Measurements from ENCODE around the gene SPRY1. TPM values are rescaled to one million over a fixed set of nuclear protein-coding genes. Genes with fewer than 3 reads are reported as not detected.

The SPRY1 gene
- polyA plus RNA-seq, 4 donors = 90.1 to 94.8 (median 91.4) TPM

GRCh38 chr4:123406872-123407271, 10.3 kb downstream of the SPRY1 start:
- no peak for DNase-seq (ENCODE audit: low read depth in 4 of 4, low spot score in 3 of 4)

GRCh38 chr4:123408471-123409084, 12.0 kb downstream of the SPRY1 start:
- DNase-seq (ENCODE audit: low read depth in 4 of 4, low spot score in 3 of 4) = no peak

GRCh38 chr4:123409334-123409733, 12.7 kb downstream of the SPRY1 start:
- DNase-seq (ENCODE audit: low read depth in 4 of 4, low spot score in 3 of 4) = no peak

- no peak for DNase-seq (ENCODE audit: low read depth in 4 of 4, low spot score in 3 of 4)
These were observed 14.9 kb downstream of the SPRY1 start for GRCh38 chr4:123411514-123411913.

- no peak for DNase-seq (ENCODE audit: low read depth in 4 of 4, low spot score in 3 of 4)
These were observed 15.5 kb downstream of the SPRY1 start for GRCh38 chr4:123412091-123412505.

- DNase-seq (ENCODE audit: low read depth in 4 of 4, low spot score in 3 of 4) = no peak
These were observed 16.3 kb downstream of the SPRY1 start for GRCh38 chr4:123412700-123413512.

GRCh38 chr4:123415576-123415975, 19.0 kb downstream of the SPRY1 start:
- DNase-seq (ENCODE audit: low read depth in 4 of 4, low spot score in 3 of 4) = no peak

- no peak for DNase-seq (ENCODE audit: low read depth in 4 of 4, low spot score in 3 of 4)
These were observed 19.4 kb downstream of the SPRY1 start for GRCh38 chr4:123415977-123416376.

- DNase-seq (ENCODE audit: low read depth in 4 of 4, low spot score in 3 of 4) = no peak
These were observed 21.2 kb downstream of the SPRY1 start for GRCh38 chr4:123417813-123418212.

GRCh38 chr4:123418351-123418931, 21.8 kb downstream of the SPRY1 start:
- no peak for DNase-seq (ENCODE audit: low read depth in 4 of 4, low spot score in 3 of 4)

- no peak for DNase-seq (ENCODE audit: low read depth in 4 of 4, low spot score in 3 of 4)
These were observed 23.5 kb downstream of the SPRY1 start for GRCh38 chr4:123419885-123420755.

- DNase-seq (ENCODE audit: low read depth in 4 of 4, low spot score in 3 of 4) = no peak
These were observed 24.8 kb downstream of the SPRY1 start for GRCh38 chr4:123421227-123421936.

- no peak for DNase-seq (ENCODE audit: low read depth in 4 of 4, low spot score in 3 of 4)
These were observed 25.6 kb downstream of the SPRY1 start for GRCh38 chr4:123421937-123422781.

GRCh38 chr4:123423819-123424218, 27.2 kb downstream of the SPRY1 start:
- DNase-seq (ENCODE audit: low read depth in 4 of 4, low spot score in 3 of 4) = no peak

- no peak for DNase-seq (ENCODE audit: low read depth in 4 of 4, low spot score in 3 of 4)
These were observed 31.4 kb downstream of the SPRY1 start for GRCh38 chr4:123427951-123428350.

- DNase-seq (ENCODE audit: low read depth in 4 of 4, low spot score in 3 of 4) = no peak
These were observed 33.4 kb downstream of the SPRY1 start for GRCh38 chr4:123430031-123430430.

GRCh38 chr4:123430501-123430900, 33.9 kb downstream of the SPRY1 start:
- DNase-seq (ENCODE audit: low read depth in 4 of 4, low spot score in 3 of 4) = no peak

- no peak for DNase-seq (ENCODE audit: low read depth in 4 of 4, low spot score in 3 of 4)
These were observed 37.0 kb downstream of the SPRY1 start for GRCh38 chr4:123433573-123433972.

GRCh38 chr4:123433976-123434375, 37.4 kb downstream of the SPRY1 start:
- no peak for DNase-seq (ENCODE audit: low read depth in 4 of 4, low spot score in 3 of 4)

All from right renal pelvis (tissue), 4 donors.